T-helper 1 cell treated with Interleukin-12 subunit alpha and Interleukin-12 subunit beta and Interleukin-4 antibody, amounts not matched to agents 30 ng/mL and 1 ng/mL, for 36 hours (primary cell): ENCODE results near the gene PPP3R1. TPM values are rescaled to one million over a fixed set of nuclear protein-coding genes. Genes with fewer than 3 reads are reported as not detected.

Source experiments
- intact Hi-C: fragments of 100-400 bp; cut with micrococcal nuclease; formaldehyde crosslinking; loops from one replicate; pipeline ENCODE4 v1.15.1; 2024
- total RNA-seq: library from RNA; stranded (reverse); gene quantifications from 2 replicates; pipeline ENCODE4 v1.2.3, GENCODE V29; 2022

Gene PPP3R1
- total RNA-seq, 1 donor from 2014 or later, result 77.5 TPM

DNA sequence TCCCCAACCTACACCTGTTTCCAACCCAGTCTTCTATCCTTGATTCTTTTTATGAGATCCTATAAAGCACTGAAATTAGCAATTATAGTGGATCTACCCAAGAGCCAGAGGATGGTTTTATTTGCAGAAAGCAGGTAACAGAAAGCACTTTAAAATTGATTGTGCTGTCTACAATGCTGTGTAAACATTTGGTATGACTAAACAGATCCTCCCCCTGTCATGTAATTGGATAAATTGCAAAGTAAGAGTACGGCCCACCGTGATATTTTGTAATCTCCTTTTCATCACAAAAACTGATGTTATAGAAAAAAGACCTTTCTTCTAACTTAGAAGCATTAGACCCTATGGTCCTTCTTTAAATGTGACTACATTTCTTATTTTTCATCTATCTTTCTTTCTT lies 11.3 kb upstream of the PPP3R1 start:
- intact Hi-C loops, result no loop called here

DNA sequence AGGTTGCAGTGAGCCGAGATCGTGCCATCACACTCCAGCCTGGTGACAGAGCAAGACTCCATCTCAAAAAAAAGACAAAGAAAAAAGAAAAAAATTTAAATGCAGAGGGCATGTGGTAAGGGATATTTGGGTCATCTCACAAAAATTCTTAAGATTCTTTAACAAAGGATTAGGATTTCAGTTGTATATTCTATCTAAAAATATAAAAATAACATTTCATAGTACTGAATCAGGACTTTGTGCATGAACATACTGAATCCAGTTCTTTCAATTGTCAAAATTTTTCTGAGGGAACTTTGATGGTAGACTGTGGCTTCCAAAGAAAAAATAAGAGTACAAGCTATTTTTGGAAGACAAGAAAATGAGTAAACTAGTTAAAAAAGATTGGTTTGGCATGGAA lies 6.5 kb upstream of the PPP3R1 start:
- intact Hi-C loops, result loop anchor here (10.0 kb wide), 1 partner anchor 506 kb away; no protein-coding TSS in a partner anchor

DNA sequence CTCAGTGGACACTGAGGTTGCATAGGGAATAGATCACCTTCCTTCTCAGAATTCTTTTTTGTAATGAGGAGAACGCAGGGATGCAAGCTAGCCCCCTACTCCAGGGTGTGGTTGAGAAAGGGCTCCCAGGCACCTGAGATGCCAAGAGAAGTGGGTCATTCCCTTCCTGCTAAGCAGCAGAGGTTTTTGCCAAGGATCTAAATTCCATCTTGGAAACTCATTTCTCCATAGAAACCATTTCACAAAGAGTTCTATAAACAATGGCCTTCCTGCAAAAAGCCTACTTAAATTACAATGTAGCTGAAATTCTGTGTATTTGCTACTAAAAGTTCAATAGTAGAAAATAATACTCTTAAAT lies 3.7 kb upstream of the PPP3R1 start:
- intact Hi-C loops, result loop anchor here (10.0 kb wide), 1 partner anchor 509 kb away; no protein-coding TSS in a partner anchor

DNA sequence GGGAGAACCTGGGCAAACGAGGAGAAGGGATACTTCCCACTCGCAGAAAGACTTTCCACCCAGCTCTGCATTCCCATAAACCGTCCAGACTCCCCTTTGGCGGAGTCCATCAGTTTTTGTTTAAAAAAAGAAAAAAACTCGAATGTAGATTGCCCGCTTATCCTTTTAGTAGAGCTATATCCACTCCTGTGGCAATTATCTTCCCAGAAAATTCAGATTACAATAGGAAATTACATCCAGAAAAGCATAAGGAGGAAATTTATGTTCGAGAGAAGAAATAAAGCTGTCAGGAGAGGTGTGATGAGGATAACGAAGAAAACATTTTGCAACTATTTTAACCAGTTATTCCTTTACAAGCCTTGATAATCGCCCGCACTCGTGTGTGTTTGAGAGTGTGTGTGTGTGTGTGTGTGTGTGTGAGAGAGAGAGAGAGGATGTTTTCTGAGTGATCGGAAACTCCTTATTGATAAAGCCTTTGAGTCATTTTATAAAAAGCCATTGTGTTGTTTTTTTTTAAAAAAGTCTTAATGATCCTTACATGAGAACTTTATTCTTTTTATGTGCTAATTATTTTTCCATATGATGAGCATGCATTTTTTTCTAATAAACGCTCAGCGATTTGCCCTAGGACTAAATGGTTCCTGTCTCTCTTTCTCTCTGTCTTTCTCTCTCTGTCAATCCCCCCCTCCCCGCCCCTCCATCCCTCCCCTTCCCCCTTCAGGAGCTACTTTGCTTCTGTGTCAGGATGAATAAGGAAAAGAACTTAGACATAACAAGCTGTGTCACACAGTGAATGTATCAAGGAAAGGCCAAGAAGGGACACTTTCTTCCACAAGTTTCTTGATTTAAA lies 1.1 kb upstream of the PPP3R1 start:
- intact Hi-C loops, result loop anchor here (2.0 to 10.0 kb wide), 4 partner anchors 464 to 1834 kb away; partner anchors contain the start of genes GMCL1 and PCBP1

DNA sequence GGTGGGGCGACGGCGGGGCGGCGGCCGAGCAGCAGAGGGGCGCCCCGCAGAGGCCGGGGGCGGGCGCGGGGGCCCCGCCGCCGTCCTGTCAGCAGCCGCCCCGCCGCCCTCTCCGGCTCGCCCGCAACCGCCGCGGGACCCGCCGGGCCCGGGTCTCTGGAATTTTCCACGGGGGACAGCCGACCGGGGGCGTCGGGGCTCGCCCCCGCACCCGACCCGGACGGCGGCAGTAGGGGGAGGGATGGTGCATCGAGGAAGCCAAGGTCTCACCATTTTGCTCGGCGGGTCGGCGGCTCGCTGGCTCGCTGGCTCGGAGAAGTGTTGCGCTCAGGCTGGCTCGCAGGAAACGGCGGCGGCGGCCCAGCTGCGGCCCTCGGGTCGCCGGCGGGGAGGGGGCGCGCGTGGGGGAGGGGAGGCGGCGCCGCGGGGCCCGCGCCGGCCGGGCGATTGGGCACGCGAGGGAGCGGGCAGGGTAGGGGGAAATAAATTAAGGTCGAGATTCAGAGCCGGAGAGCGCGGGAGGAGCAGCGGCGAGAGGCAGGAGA lies 405 bp downstream of the PPP3R1 start:
- intact Hi-C loops, result loop anchor here (1.0 to 10.0 kb wide), 16 partner anchors 13 to 1835 kb away; partner anchors contain the start of genes APLF, ETAA1, FBXO48 and GMCL1

DNA sequence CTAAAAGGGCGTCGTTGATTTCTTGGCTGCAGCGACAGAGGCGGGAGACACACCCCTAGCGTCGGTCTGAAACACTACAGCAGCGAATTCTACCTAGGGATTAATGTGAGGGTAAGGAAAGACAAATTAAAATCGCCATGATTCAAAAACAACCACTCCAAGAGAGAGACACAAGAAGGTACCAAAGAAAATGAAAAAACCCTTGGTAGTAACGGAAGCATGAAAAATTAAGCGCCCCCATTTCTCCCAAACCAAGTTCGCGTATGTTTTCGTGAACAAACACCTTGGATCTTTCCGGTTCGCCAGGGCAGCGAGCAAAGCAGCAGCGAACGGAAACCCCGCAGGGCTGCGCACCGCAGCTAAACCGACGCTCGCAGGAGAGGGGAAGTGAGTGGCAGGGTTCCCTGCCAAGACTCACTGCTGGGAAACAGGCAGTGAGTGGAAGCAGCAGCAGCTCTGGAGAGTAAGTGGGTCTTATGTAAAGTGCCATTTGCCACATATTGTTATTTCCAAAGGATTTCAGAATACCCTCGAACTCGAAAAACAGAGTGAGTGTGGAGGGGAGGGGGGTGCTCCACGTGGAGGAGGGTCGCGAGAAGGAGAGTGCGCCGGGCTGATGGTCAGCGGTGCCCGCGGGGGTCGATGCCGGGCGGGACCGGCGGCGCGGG lies 1.0 kb downstream of the PPP3R1 start:
- intact Hi-C loops, result loop anchor here (1.0 to 10.0 kb wide), 13 partner anchors 12 to 1836 kb away; partner anchors contain the start of genes APLF, FBXO48, PCBP1 and PNO1

DNA sequence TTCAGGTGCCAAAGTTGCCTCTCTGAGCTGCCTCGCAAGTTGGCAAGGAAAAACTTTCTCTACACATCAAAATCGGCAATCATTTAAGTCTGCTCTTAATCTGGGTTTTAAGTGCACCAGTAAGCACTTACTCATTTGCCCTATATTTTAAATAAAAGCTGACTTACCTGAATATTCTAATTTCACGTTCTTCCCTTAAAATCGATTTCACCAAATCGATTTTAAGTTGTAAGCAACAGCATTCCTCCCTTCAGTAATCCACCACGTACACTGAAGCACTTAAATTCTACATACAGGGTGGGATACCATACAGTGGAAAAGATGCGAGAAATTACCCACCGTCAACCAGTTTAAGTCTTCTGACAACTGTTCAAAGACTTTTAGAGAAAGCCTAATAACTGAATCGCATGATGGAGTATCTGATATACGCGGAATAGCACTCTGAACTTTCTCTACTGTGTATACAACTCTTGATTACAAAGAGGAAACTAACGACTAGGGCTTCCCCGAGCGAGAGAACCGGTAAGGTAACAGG lies 1.6 kb downstream of the PPP3R1 start:
- intact Hi-C loops, result loop anchor here (1.0 to 10.0 kb wide), 13 partner anchors 11 to 1837 kb away; partner anchors contain the start of genes APLF, FBXO48, PCBP1 and PNO1

DNA sequence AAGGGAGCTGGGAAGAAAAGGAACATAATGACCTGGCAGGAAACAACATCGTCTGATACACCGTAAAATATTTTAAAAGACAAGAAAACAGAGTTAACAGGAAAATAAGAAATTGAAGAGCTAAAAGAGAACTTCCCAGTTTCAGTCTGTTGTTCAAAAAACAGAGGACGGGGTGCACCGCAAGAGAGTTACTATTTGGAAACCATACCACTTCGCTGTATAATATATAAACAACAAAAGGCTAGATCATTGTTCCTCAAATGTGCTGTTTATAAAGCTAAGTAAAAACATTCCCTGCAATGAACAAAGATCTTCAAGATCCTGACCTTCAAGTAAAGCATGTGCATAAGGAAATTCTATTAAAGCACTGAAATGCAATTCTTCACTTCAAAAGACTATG lies 2.1 kb downstream of the PPP3R1 start:
- intact Hi-C loops, result loop anchor here (2.0 to 10.0 kb wide), 4 partner anchors 113 to 1837 kb away; partner anchors contain the start of gene PCBP1

DNA sequence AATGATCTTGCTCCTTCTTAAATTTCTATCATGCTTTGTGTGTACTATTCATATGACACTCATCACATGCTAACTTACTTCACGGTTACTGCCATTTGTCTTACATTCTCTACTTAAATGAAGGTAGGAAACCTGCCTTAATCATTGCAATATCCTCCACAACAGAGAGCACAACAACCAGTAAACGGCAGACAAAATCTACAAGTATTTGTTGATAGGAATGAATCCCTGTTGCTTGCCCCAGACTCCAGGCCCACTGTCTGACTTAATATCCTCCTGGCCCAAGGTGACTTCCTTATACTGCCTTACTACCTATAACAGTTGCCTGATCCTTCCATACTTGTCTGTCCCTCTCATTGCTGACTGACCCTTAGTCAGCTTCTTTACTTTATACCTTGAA lies 3.5 kb downstream of the PPP3R1 start:
- intact Hi-C loops, result no loop called here

DNA sequence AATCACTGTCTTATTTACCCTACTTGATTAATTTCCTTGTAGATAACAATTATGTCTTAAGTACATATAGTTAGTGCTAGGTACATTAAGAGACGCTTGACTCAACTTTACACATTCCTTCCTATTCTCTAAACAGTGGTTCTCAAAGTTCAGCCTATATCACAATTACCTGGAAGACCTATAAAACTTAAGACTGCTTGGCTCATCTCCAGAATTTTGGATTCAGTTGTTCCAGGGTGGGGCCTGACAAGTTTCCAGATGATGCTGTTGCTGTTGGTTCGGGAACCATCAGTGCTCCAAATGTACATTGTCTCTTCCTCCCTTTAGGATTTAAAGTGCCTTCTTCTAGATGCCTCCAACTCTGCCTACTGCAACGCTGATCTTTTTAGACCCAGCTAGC lies 4.0 kb downstream of the PPP3R1 start:
- intact Hi-C loops, result no loop called here

DNA sequence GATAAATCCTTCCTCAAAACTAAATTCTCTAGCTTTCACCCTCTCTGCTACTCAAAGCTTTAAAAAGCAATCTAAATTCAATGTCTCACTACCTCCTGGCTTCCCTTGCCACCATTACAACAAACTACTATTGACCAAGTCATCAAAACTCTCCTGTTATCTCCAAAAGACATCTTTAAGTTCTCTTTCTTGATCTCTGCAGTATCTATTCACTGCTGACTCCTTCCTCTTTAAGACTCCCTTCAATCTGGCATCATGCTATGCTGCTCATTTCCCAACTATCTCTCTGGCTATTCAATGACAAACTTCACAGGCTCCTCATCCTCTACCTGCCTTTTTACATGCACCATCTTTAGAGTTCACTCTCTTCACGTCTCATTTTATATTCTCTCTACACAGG lies 5.9 kb downstream of the PPP3R1 start:
- intact Hi-C loops, result no loop called here

DNA sequence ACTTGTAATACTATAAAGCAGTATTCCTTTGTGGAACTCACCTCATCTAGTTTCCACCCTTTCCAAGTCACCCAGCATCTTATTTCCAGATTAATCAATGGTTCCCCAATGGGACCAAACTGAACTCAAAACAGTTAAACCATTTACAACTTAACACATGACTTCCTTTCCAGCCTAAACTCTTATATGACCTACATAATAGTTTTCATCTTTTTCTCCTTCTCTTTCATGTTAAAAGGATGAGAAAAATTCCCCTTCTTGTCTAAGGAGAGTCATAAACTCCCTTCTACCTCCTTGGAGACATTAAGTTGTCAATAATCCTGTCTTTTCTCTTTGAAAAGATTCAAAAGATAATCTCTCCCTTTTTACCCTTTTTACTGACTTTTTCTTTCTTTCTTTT lies 6.7 kb downstream of the PPP3R1 start:
- intact Hi-C loops, result no loop called here

DNA sequence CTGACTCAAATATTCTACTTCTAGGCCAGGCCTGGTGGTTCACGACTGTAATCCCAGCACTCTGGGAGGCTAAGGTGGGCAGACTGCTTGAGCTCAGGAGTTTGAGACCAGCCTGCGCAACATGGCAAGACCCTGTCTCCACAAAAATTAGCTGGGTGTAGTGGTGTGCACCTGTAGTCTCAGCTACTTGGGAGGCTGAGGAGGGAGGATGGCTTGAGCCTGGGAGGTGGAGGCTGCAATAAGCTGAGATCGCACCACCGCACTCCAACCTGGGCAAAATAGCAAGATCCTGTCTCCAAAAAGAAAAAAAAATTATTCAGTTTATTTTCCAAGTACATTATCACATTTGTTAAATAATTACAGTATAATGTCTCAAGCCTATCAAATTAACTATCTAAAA lies 7.3 kb downstream of the PPP3R1 start:
- intact Hi-C loops, result no loop called here

DNA sequence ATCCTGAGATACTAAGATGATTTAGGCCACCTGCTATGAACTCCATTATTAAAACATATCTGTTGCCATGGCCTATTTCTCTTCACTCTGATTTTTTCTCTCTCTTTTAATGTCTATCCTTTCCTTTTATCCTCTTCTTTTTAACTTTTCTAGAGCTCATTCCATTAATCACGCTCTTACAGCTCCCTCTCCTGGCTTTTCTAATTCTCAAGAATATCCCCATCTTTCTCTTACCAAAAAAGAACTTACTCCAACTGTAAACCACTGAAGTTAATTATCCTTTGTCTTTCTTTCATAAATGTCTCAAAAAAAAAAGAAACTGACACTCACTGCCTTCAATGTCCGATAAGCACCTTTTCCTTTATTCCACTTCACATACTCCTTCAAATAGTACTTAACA lies 7.9 kb downstream of the PPP3R1 start:
- intact Hi-C loops, result loop anchor here (1.0 kb wide), 1 partner anchor 8 kb away; no protein-coding TSS in a partner anchor

DNA sequence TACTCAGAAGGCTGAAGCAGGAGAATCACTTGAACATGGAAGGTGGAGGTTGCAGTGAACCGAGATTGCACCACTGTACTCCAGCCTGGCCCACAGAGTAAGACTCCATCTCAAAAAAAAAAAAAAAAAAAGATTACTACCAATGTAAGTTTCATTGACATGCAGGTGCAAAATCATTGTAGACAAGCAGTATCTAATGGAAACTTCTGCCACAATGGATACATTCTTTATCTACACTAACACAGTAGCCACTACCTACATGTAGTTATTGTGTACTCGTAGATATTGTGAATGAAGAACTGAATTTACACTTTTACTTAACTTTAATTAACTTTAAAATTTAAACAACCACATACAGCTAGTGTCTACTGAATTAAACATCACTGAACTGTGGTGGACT lies 10.6 kb downstream of the PPP3R1 start:
- intact Hi-C loops, result no loop called here

DNA sequence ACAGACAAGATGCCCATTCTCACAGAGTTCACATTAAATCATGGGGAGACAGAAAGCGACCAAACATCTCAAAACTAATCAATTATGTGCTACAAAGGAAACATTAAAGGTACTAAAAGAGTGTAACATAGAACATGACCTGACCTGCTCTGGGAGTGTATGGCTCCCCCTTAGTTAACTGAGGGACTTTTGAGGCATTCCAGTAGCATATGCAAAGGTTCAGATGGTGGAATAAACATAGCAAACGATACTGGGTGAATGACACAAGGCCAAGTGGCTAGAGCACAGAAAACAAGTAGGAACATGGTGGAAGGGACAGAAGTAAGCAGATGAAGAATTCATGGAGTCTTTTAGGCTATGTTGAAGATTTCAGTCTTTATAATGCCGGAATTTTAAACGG lies 11.9 kb downstream of the PPP3R1 start:
- intact Hi-C loops, result no loop called here

DNA sequence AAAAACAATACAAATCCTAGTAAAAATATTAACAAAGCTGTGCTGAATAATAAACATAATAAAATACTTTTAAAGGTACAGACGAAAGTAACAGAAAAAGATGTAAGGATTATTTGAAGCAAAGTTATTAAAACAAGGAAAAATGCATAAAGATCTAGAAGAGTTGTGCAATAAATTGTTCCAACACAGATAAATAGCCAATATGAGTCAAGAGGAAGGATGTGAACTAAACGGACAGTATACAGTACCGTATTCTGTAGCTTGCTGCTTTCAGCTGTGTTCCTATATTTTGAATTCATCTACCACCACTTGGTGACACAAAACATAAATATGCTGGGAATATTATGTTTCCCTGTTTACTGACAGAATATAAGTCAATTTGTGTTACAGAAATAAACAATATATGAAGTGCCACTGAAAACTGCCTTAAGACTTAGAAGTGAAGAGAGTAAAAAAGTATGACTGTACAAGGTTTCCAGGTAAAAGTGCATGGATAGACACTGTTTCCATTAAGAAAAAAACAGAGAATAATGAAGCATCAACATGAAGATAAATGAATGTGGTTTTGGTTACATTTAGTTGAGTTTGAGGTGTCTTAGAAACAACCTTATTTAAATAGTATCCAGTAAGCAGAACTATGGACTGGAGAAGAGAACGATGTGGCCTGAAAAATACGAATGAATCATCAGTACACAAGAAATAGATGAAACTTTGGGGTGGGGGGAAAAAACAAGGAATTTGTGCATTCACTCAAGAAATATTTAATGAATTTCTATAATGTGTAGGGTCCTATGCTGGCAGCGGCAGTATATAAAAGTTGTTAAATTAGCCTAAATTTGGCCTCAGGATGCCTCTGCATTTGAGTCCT lies 13.1 kb downstream of the PPP3R1 start:
- intact Hi-C loops, result loop anchor here (1.0 kb wide), 1 partner anchor 12 kb away; no protein-coding TSS in a partner anchor

DNA sequence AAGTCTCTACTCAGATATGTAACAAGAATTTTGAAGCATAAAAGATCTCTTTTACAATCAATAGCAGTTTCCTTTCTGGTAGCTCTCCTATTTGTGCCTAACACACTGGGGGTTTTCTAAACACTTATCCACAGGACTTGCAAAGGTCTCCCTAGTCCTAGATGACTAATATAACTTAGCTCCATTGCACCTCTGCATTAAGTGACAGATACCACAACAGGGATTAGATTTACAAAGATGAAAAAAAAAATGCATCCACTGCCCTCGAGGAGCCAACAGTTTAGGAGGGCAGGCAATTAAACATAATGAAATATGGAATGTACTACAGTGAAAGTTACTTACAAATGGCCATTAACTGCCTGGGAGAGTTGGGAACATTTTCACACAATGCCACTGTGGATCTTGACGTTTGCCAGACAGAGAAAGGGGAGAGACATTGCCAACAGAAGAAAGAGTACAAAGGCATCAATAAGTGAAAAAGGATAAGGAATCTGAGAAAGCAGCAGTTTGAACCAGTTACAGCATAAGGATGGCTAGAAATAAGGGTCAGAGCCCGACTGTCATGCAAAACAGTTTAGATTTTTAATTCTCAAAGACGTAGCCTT lies 14.3 kb downstream of the PPP3R1 start:
- intact Hi-C loops, result no loop called here

DNA sequence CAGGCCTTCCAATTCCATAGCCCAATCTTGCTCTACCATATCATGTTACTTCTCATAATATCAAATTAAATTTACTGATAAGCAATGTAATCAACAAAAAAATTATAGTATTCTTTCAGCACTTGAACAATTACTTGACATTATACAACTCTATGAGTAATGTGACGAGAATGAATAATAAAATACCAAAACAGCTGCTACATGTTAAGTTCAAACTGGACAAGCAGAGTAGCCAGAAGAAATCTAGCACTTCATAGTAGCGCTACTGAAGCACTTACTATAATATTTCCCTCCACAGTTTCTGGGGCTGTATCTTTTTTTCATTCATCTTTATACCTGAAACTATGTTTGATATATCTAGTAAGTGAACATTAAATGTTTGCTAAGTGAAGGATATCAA lies 14.9 kb downstream of the PPP3R1 start:
- intact Hi-C loops, result no loop called here

DNA sequence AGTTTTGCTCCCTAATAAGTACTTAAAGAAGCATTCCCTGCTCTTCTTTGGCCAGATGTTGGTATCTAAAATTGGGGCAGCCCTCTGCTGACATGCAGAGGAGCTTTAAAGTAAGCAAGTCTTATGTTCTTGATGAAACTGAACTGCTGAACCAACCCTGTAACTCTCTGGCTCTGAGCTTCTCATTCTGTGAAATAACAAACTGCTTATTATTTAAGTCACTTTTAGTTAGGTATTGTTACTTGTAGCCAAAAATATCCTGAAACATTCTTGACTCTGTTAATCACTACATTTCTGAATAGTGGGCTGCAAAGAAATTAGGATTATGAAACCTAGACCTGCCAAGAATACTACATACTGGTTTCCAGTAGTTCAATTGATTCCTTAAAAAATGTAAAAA lies 15.5 kb downstream of the PPP3R1 start:
- intact Hi-C loops, result loop anchor here (1.0 kb wide), 1 partner anchor 7 kb away; no protein-coding TSS in a partner anchor
